Kidney (tissue), 14 donors: ENCODE results near the gene FBN1. TPM values are rescaled to one million over a fixed set of nuclear protein-coding genes. Genes with fewer than 3 reads are reported as not detected.
A peak's percentile ranks its signal among the peaks of the same experiment; 100 is the strongest.

ENCODE experiments used
- DNase-seq, 5 donors: peaks; one replicate each; pipeline ENCODE4 v3.0.0-alpha.2; 2013 to 2020
- FAIRE-seq: peaks from 2 replicates; lab custom pipeline; 2012; peaks lifted over from hg19 to GRCh38; lab: Jason Lieb, UNC
- H3K27ac ChIP-seq, 2 donors: one replicate each; pipeline ENCODE4 v1.7.0; 2013; ENCODE audit warnings: low read depth in 2 of 2, low read length in 2 of 2, inconsistent platforms in 1 of 2
- H3K27me3 ChIP-seq: one replicate; pipeline ENCODE4 v1.7.1; 2013; ENCODE audit warnings: low read length, inconsistent platforms; ENCODE audit not compliant: control insufficient read depth, insufficient read depth
- H3K36me3 ChIP-seq, 3 donors: one replicate each; pipeline versions ENCODE4 v1.7.0 to v1.7.1; 2013; ENCODE audit warnings: low read length in 3 of 3, control low read depth in 1 of 3, inconsistent platforms in 1 of 3; ENCODE audit not compliant: insufficient read depth in 3 of 3, control insufficient read depth in 2 of 3
- H3K4me1 ChIP-seq, 3 donors: one replicate each; pipeline versions ENCODE4 v1.7.0 to v1.7.1; 2013; ENCODE audit warnings: low read length in 3 of 3, inconsistent platforms in 1 of 3, low read depth in 1 of 3; ENCODE audit not compliant: control insufficient read depth in 2 of 3, insufficient read depth in 2 of 3
- H3K4me3 ChIP-seq, 3 donors: one replicate each; pipeline versions ENCODE4 v1.7.0 to v1.8.1; 2013; ENCODE audit warnings: low read length in 3 of 3, control low read depth in 1 of 3, inconsistent platforms in 1 of 3
- H3K9ac ChIP-seq, 3 donors: one replicate each; pipeline versions ENCODE4 v1.7.0 to v1.7.1; 2013; ENCODE audit warnings: low read length in 3 of 3, control low read depth in 1 of 3, inconsistent platforms in 1 of 3
- H3K9me3 ChIP-seq, 3 donors: one replicate each; pipeline versions ENCODE4 v1.7.0 to v1.7.1; 2013; ENCODE audit warnings: low read length in 3 of 3, control low read depth in 1 of 3, inconsistent platforms in 1 of 3; ENCODE audit not compliant: control insufficient read depth in 2 of 3, insufficient read depth in 1 of 3
- intact Hi-C: fragments of 100-400 bp; cut with DNase I; formaldehyde crosslinking; loops from one replicate; pipeline ENCODE4 v1.11.1; 2022
- polyA plus RNA-seq: library from polyadenylated mRNA; stranded (reverse); fragments of 350-450 nt; fragmentation: Illumina TruSeq; extraction: RNeasy Lipid Tissue Mini Kit (QIAGEN cat#74804); gene quantifications from one replicate; pipeline ENCODE4 v1.2.3, GENCODE V29; 2014; ENCODE audit warnings: low read depth, low replicate concordance; ENCODE audit not compliant: insufficient read depth
- total RNA-seq: library from RNA; stranded (reverse); fragmentation: NEBNext Ultra II Directional; extraction: Animal tissue kit (Norgen Biotek cat#: 25700); gene quantifications from one replicate; pipeline ENCODE4 v1.2.1, GENCODE V29; 2021
- TF ChIP-seq, protein P1 (sequence below): IDR thresholded peaks from 3 replicates; pipeline ENCODE4 v1.5.1; 2012; ENCODE audit warnings: mild to moderate bottlenecking, moderate library complexity, borderline replicate concordance; ENCODE audit not compliant: insufficient read depth; ENCODE audit errors: extremely low read depth
- donor health status: control.
- donor health status: control.
- donor health status: control.
- donor health status: control.
- donor health status: control.
- donor health status: DM: yes; HTN: yes; CAD: no.
- donor health status: Normal renal cell carcinoma (clear cell type).

FBN1 gene
- total and polyA plus RNA-seq, 2 donors from 2014 or later: 2.4 to 30.8 TPM

DNA sequence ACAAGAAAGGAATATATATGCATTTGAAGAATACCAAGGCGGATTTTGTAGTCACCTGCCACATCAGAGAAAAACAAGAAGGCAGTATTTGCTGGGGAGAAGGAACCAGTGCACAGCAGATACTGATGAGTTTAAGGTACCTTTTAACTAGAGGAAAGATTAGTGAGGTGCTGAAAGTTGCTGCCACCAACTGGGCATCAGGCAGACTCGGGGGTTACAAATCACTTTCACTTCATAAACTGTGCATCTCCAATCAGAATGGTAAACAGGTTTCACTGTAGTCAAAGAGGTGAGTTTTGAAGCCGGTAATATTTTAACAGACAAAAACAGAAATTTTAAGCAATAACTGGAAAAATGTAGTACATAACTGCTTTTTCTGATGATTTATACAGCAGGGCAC, 4.1 kb downstream of the FBN1 start:
- FAIRE-seq (no peak), DNase-seq (peak in 1 of 5 donors; percentile 47)
- Histone ChIP-seq H3K27me3 (no peaks in the 10 kb centered on the region), H3K27ac (no peak overlapping the region), H3K9me3 (no peaks in the 10 kb centered on the region), H3K4me3 (no peak overlapping the region), H3K36me3 (no peaks in the 10 kb centered on the region), H3K9ac (no peak overlapping the region), H3K4me1 (peaks cover 0 to 3% (median 0%) of the 10 kb centered on the region in 3 donors)
- TF ChIP-seq, protein P1, sequence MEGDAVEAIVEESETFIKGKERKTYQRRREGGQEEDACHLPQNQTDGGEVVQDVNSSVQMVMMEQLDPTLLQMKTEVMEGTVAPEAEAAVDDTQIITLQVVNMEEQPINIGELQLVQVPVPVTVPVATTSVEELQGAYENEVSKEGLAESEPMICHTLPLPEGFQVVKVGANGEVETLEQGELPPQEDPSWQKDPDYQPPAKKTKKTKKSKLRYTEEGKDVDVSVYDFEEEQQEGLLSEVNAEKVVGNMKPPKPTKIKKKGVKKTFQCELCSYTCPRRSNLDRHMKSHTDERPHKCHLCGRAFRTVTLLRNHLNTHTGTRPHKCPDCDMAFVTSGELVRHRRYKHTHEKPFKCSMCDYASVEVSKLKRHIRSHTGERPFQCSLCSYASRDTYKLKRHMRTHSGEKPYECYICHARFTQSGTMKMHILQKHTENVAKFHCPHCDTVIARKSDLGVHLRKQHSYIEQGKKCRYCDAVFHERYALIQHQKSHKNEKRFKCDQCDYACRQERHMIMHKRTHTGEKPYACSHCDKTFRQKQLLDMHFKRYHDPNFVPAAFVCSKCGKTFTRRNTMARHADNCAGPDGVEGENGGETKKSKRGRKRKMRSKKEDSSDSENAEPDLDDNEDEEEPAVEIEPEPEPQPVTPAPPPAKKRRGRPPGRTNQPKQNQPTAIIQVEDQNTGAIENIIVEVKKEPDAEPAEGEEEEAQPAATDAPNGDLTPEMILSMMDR: no peak
- intact Hi-C loops: no loop called here

DNA sequence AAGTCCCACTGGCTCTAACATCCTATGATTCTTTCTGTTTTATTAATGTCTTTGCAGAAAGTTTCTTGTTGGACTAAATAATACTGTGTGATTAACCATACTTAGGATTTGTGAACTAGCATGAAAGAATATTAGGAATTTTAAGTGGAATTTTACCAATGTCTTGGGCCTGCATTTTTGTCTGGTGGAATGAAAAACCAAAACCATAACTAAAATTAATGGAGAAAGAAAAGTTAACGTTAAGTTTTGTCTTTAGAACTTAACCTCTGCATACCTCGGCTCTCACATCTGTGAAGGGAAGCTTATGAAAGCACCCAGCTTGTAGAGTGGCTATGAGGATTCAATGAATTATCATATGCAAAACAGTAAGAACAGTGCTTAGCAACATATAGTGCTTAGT, 6.5 kb downstream of the FBN1 start:
- H3K9me3 ChIP-seq: no peaks in the 10 kb centered on the region
- no peaks in the 10 kb centered on the region for H3K4me1 ChIP-seq
- no peaks in the 10 kb centered on the region for H3K36me3 ChIP-seq
- H3K9ac ChIP-seq: no peak overlapping the region
- H3K4me3 ChIP-seq: no peak overlapping the region
- H3K27ac ChIP-seq: no peak overlapping the region
- no peaks in the 10 kb centered on the region for H3K27me3 ChIP-seq
- intact Hi-C loops: no loop called here
- DNase-seq (no peak), FAIRE-seq (no peak)
- TF ChIP-seq, protein P1: no peak

DNA sequence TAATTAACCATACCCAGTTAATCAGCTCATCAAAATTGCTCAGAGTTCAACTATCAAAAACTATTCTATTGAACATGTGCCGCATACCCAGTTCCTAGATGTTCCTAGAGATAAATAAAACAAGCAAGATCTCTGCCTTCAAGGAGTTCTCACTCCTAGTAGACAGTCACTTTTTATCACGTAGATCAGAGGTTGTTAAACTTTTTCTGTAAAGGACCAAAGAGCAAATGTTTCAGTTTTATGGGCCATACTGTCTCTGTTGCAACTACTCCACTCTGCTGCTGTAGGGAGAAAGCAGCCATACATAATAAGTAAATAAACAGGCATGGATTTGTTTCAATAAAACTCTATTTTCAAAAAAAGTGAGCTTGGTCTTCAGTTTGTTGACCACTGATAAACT, 7.9 kb downstream of the FBN1 start:
- FAIRE-seq (no peak), DNase-seq (no peak)
- TF ChIP-seq, protein P1: no peak
- H3K27me3 ChIP-seq: no peaks in the 10 kb centered on the region
- H3K36me3 ChIP-seq: no peaks in the 10 kb centered on the region
- no peak overlapping the region for H3K9ac ChIP-seq
- no peaks in the 10 kb centered on the region for H3K9me3 ChIP-seq
- H3K27ac ChIP-seq: no peak overlapping the region
- no peak overlapping the region for H3K4me3 ChIP-seq
- intact Hi-C loops: no loop called here
- H3K4me1 ChIP-seq: no peaks in the 10 kb centered on the region

DNA sequence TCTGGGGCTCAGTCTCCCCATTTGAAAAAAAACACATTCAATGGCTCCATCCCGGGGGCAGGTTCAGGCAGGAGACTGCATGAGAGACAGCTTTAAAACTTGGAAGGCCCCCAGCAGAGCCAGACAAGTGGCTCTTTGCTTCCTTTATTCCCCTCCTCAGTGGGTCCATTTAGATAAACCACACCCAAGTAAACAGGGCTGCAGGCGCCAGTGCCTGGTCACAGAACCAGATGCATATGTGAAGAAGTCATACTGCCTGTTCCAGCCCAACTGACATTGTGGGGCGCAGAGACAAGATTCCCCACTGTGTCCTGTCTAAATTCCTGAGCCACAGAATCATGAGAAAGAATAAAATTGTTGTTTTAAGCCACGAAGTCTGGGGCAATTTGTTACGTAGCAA, 9.0 kb downstream of the FBN1 start:
- no peak for FAIRE-seq
- TF ChIP-seq, protein P1: no peak

More for the DNA sequence above, 9.0 kb downstream of the FBN1 start:
- Histone ChIP-seq H3K9me3 (no peaks in the 10 kb centered on the region), H3K4me3 (no peak overlapping the region), H3K36me3 (no peaks in the 10 kb centered on the region), H3K9ac (no peak overlapping the region), H3K27me3 (no peaks in the 10 kb centered on the region), H3K27ac (no peak overlapping the region), H3K4me1 (no peaks in the 10 kb centered on the region)
- DNase-seq: no peak
- intact Hi-C loops: no loop called here
